Vagina (tissue), 2 donors: ENCODE data around the gene PTPN14.

Experiments
- CTCF ChIP-seq, 3 experiments: fragments of 450-650 bp in 2 of 3; fragments of 200-600 bp in 1 of 3; sonication (generic) in 1 of 3; IDR thresholded peaks; one replicate each; pipeline ENCODE4 v1.5.1; 2017 to 2019; ENCODE audit warnings: antibody characterized with exemption in 3 of 3, mild to moderate bottlenecking in 2 of 3, moderate library complexity in 2 of 3
- POLR2A ChIP-seq, 2 donors: fragments of 450-650 bp; IDR thresholded peaks; one replicate each; pipeline ENCODE4 v1.6.1; 2017; ENCODE audit warnings: antibody characterized with exemption in 2 of 2, mild to moderate bottlenecking in 2 of 2, moderate library complexity in 2 of 2
- POLR2AphosphoS5 ChIP-seq, 2 donors: sonication (generic); formaldehyde crosslinking; IDR thresholded peaks; one replicate each; pipeline ENCODE4 v1.9.0; 2017; ENCODE audit warnings: antibody characterized with exemption in 2 of 2, mild to moderate bottlenecking in 2 of 2, low read depth in 1 of 2; ENCODE audit not compliant: insufficient read depth in 1 of 2

GRCh38 chr1:214367841-214368240, 183.6 kb downstream of the PTPN14 start:
- TF ChIP-seq POLR2A (IDR thresholded peaks at IDR 0.05) (no peak), CTCF (IDR thresholded peaks at IDR 0.05) (no peak), POLR2AphosphoS5 (IDR thresholded peaks at IDR 0.05; ENCODE audit: insufficient read depth in 1 of 2, low read depth in 1 of 2) (no peak)
